GDM1 (cell line): ENCODE data around the gene ENOX2.

Experiments used
- DNase-seq: peaks from one replicate; lab custom pipeline; 2025; lab: John Stamatoyannopoulos, UW

The ENOX2 gene

DNA sequence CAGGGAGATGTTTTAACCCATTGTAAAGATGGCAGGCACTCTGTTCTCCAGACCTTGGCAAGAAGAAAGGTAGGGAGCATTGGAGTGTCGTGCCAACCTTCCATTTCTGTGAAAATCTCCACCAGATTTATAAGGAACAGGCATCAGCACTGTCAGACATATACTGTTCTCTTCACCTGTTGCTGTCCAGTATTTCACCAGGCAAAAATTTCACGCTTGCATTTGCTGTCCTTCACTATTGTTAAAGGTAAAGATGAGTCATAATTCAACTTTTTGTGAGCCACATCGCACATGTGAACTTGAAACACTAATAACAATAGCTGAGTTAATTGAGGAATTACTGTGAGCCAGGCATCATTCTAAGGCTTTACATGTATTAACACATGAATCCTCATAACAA, 203.4 kb downstream of the ENOX2 start:
- DNase-seq, result no peak

DNA sequence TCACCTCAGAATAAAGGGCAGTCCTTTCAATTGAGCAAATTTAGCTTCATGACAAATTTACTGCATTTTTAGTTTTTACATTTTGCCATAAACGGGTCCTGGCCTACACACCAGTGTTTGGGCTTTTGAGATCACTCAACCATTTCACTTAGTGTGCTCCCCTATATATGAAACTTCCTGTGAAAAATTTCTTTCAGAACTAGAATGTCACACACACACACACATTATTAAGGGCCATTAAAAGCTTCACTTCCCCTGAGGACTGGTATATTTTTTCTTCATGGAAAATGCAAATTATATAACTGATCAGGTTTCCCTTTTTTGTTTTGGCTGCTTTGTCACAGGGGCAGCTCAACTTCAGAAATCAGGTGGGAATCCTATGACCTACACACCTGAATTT, 206.5 kb downstream of the ENOX2 start:
- DNase-seq, result no peak

DNA sequence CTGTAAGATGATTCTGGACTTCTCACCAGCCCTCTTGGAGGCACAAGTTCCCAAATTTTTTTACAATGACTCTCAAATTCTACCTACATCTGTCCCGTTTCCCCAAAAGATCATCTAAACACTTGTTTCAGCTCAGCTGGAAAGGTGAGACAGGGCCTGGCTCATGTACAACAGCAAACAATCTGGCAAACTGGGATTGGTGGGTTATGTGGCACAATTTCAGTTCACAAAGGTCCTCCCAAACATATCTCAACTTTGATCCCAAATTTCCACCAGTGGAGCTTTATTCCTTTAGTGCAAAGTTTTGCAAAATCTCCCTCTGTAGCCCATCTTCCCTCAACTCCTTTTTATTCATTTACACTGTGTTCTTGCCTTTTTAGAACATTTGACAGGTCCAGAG, 207.1 kb downstream of the ENOX2 start:
- DNase-seq, result no peak

DNA sequence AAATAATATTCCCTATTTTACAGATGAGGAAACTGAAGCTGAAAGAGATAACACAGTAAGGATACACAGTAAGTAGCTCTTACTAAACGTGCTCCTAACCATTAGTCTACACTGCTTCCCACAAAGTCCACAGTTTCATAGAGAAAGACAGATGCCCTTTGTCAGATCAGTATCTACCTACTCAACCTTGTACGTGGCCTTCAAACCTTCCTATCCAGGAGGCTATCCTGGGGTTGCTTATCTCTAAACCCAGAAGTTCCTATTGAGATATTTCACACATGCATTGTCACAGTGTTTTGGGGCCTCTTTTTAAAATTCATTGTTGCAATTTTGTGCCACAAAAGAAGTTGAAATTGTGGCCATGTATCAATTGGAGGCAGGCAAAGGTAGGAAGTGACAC, 208.0 kb downstream of the ENOX2 start:
- no peak for DNase-seq

DNA sequence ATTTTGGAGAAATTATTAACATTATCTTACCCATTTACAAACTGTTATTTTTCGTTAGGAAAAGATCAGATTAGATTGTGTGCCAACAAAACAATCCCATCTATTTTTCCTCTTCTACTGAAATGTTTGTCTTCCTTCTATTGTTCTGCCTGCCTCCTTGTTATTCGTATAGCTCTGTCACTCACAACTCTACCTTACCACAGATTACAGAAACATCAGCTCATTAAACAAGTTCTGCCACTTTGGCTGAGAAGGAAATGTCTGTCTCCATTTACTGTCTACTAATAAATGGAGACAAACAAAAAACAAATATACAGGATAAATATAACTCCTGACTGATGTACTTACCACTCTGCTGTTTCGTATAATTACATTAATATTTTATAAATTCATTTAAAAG, 211.4 kb downstream of the ENOX2 start:
- DNase-seq, result no peak

DNA sequence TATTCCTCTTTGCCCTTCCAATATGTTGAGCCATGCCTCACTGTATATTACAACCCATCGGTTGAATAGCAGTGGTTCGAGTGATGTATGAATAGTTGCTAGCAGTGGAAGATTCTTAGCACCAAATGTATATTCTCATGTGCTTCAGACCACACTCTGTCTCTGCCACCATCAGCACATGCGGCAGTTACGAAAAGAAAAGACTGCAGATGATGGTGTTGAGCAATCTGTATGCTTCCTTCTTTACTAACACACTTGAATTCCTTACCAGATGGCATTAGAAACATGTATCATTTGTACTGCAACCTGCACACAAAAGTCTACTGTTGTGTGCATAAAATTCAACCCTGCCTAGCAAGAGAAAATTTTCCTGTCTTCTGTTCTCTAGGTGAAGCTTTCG, 214.6 kb downstream of the ENOX2 start:
- no peak for DNase-seq

DNA sequence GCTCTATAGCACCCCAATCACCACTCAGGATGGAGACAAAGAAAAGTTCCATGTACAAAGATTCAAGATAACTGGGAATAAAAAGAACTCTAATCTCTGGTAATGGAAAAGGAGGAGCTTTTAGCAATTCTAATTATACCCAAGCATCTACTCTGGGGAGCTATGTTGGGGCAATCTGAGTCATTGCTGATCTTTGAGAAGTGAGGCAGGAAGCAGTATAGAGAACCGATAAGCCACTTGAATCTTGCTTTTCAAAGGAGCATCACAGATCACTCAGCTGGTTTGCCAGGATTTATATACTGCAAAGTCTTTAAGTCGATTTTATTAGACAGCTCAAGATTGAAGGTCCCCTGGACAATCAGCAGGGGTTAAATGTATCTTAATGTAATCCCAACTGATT, 220.0 kb downstream of the ENOX2 start:
- DNase-seq, result no peak

DNA sequence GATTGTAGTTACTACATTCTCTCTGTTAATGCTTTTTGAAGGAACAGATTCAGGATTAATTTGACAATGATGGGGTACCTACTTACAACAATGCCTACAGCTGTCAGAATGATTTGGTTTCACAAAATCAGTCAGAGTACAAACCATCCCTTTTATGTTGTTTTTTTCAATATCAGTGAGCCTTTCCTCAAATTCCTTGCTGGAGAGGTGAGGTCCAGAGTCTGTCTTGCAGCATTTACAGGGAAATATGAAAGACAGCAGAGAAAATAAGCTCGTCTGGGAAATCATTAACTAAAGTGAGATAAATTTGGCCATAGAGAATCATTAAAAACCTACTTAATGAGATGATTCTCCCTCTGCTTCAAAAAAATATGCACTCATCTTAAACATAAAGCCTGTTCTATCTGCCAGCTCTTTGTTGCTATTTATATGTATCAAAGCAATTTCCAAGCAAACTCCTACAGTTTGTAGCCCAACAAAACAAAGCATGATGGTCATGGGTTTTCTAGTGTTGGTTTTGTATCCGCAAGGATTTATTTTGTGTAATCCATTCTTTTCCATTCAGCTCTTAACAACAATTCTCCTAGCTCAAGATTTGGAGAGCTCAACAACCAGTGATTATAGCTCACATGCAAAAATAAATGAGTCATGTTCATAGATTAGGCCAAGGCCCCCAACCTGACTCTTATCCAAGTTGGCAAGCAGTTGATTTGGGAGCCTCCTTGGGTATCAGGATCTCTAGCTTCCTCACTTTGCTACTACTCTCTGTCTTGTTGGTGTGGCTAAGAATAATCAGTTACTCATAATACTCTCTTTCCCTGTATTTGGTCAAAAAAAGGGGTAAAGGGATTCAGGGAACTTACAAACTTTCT, 222.6 kb downstream of the ENOX2 start:
- no peak for DNase-seq

DNA sequence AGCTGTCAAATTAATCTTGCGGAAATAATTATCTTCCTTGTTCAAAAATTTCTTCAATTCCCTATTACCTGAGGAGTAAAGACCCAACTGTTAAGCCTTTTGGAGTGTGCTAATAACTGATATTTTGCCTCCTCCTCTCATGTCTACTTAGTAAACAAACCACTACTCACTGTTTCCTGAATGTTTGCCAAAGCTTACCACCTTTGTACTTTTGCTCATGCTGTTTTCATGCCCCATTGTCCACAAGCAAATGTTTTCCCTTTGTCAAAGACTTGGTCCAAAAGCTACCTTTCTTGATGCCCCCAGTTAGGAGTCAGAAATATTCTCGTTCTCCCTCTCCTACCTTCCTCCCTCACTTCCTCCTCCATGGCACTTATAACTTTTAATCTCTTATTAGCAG, 226.1 kb downstream of the ENOX2 start:
- no peak for DNase-seq

DNA sequence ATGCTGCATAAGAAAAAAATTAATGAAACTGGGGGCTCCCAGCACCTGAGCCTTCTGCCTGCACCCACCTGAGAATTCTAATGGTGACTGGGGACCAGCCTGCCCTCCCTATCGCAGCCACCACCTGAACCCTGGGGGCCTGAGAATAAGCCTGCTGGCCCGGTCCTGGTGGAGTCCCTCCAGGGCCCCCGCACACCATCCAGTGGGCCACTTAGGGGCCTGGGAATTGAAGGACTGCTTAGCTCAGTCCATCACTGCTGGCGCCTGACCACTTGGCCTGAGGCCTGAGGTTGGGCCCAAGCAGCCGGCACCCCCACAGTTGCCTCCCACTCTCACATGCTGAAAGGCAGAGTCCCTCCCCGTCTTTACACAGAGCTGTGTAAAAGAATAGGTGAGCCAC, 230.8 kb downstream of the ENOX2 start:
- DNase-seq, result no peak

DNA sequence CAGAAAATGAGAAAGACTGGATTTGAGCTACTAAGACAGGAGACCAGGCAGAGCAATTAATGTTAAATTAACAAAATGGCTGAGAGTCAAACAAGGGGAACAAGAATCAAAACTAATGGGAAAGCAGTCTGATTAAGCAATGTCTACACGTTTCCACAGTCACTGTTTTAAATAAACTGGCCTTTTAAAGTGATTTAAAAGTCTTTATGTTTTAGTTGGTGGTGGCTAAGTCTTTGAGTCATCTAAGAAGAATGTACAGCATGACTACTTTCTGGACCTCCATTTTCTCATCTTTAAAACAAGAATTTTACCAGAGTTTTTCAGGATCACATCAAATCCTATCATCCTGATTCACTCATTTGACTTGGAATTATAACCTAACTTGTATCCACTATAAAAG, 233.8 kb downstream of the ENOX2 start:
- DNase-seq, result no peak

DNA sequence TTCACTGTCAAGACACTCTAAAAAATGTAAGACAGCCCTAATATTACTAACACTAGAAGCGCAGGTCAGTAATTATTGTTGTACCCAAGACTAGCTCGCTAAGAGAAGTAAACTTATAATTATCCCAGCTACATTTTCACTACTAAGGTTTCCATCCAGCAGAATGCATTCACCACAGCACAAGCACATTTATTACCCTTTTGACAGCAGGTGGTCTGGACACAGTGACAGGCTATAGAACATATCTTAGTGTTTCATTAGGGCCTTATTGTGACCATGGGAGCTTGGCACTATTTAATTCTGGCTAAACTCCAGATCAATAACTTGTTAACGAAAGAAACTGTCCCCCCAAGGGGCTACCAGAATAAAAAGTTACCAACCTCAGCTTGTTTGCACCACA, 237.7 kb downstream of the ENOX2 start:
- no peak for DNase-seq

DNA sequence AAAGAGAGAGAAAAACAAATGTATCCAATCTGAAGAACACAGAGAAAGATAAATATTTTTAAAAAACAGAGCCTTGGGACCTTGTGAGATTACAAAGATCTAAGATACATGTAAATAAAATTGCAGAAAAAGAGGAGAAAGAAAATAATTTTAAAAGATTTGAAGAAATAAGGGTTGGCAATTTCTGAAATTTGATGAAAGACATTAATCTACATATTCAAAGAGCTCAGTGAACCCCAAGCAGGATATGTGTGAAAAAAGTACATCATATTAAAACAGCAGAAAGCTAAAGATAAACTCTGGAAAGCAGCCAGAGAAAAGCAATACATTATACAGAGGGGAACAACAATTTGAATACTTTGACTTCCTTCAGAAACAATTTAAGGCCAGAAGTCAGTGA, 244.7 kb downstream of the ENOX2 start:
- no peak for DNase-seq

DNA sequence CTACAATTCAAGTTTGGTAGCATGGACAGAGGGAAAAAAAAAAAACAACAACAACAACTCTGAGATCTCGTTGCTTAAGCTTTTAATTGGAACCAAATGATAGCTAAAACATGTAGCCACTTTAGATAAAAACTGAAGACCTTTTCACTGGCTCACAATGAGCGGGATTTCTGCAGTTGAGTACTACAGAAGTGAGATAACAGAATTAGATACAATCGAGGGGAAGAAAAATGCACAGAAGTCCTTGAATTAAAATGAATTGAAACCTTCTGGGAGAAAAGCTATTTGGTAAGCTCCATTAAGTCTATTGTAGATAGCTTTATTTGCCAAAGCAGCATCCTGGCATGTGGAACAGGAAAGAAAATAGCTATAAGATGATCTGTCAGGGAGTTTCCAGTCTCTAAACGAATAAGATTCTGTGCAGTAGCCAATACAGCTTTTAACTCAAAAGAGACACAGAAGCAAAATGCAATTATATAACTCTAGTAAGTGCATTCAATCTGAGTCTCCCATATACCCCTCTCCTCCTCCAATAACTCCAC, 248.5 kb downstream of the ENOX2 start:
- DNase-seq, result no peak

DNA sequence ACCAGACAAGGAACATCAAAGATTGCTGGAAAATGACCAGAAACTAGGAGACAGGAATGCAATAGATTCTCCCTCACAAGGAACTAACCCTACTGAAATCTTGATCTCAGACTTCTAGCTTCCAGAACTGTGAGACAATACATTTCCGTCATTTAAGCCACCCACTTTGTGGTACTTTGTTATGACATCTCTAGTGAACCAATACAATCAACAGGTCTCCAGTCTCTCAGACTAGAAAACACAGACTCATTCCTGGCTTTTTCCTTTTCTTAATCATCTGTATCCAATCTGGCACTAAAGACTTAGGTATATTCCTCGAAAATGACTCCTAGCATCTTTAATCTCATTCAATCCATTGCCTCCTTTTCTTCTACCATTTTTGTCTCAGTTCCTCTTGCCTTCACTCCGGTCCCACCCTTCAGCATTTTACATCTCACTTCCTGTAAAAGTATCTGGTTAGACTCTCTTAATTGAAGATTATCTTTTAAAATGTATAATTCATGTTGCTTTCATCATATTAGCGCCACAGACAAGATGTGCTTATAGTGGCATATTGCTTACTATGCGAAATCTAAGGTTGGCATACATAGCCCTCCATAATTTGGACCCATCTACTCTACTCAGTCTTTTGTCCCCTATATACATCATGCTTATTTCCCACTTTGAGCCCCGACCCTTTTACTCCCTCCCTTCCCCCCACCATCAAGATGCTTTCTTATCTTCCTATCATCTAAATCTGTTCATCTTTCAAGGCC, 250.0 kb downstream of the ENOX2 start:
- no peak for DNase-seq

DNA sequence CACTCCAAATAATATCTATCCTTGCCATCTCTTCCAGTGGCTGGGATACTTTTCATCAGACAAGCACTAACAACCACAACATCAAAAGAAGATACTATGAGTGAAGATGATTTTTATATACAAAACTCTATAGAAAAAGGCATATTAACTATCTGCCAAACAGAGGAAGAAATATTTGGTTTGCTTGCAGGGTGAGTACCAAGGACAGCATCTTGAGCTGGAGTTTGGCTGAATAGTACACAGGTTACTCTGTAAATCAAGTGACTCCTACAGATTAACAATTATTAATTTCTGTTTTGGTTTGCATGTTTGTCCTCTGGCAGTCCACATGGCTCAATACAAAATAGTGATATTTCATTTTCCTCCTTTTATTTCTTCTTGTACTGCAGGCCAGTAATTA, 253.3 kb downstream of the ENOX2 start:
- no peak for DNase-seq

DNA sequence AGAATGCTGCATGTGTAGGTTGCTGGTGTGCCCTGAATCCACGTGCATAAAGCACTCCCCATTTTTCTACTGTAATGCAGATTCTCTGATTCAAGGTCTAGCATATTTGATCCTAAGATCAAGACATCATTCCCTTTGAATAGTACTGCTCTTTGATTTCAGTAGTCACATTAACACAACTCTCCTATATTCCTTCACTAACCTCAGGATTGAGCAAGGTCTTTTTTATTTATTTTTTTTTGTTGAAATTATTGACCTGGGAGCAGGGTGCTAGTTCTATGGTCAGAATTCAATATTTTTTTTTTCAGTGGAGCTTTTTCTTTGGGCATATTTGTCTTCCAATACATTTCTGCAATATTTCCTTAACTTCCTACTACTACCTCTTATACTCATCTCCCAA, 255.5 kb downstream of the ENOX2 start:
- DNase-seq, result no peak

DNA sequence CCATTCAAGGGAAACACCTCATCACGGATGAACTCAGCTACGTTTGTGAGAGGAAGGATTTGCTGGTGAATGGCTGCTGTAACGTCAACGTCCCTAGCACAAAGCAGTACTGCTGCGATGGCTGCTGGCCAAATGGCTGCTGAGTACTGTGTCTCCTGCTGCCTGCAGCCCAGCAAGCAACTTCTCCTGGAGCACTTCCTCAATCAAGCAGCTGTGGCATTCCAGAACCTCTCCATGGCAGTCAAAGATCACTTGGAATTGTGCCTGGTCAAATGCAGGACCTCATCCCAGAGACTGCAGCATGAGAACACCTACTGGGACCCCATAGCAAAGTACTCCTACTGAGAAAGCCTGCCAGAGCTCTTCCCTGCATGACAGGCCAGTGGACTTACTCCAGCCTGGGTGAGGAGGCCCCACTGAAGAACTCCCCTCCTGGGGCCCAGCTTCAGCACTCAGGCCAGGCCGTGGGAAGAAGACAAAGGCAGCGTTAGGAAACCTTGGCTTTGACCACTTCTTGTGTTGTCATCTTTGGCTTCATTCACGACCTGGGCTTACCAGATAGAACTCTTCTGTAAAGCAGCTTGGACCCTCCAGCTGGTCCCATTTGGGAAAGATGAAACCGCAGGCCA, 256.9 kb downstream of the ENOX2 start:
- DNase-seq, result no peak

DNA sequence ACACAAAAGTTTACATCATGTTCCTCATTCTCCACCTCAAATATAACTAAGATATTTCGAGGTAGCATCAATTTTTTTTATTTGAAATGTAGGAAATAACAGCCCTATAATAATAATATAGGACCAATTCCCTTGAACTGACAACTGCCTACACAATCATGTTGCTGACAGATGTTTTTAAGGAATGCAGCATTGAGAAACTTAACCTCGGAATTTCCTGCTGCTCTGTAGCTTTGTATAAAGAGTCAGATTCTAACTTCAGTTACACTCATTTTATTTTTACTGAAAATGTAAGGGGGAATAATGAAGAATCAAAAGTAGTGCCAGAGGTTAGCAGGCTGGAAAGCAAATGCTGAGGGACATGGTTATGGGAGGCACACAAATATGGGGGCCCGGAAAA, 265.4 kb downstream of the ENOX2 start:
- DNase-seq, result no peak

DNA sequence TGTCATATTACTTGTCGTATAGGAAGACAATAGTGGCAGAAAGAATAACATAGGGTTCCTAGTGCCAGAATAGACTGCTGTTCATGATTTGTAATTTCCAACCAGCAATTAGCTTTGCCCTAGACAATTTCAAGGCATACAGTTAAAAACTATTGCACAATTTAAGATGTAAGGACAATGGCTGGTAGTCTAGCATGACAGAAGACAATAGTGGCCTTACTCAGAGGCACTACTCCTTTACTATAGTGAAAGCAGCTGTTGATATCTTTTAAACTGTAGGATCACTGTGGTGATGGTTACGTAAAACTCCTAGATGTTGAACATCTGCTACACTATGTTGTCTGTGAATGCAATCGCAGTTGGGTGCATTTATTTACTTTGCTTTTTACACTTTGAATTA, 266.7 kb downstream of the ENOX2 start:
- no peak for DNase-seq

DNA sequence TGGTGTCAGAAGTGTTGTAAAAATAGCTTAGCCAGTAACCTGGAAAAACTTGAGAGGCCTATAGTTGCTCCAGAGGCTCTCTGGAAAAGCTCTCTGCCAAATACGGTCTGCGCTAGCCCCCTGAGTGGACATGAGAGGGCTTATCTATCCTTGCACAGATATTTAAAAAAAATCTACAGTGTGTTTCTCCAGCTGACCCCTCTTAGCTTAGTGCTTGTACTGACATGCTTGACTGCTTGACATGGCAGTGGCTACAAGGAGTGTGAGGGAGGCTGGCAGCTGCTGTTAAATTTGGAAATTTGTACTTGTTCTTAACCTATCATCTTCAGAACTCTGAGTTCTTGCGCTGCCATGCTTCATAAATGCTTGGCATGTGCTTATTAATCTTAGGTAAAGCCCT, 272.0 kb downstream of the ENOX2 start:
- no peak for DNase-seq

DNA sequence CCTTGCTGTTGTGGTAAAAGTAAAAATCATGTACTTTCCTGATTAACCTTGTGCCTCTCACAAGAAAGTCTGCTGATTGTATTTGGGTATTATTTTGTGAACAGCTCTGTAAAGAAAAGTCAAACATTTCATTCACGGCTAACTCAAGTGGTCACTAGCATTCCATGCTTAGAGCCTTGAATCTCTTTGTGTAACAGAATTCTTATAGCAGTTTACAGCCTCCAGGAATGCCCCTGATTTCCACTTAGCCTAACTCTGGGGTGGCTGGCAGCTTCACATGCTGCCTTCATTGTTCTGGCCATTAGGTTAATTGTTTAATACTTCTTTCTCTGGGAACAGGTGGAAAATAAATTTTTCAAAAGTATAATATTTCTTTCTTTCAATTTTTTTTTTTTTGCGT, 274.5 kb downstream of the ENOX2 start:
- DNase-seq, result no peak

DNA sequence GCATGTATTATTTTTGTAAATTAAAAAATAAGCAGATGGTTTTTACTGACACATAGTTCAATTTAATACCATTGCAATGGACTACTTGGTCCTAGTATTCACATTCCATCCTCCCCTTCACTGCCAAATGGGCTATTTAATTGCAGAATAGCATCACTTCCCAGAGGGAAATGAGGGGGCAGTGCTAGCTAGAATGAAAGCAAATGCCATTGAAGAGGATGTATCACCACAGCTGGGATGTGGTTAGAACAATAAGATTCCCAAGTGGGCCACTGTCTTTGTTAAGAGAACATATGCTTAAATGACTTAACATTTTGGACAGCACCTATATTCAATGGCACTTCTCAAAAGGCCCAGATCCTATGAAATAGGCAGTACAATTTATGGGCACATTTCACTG, 276.5 kb downstream of the ENOX2 start:
- DNase-seq, result no peak
